Psoas muscle (tissue), 8 donors: ENCODE data around the gene GAB3. TPM values are rescaled to one million over a fixed set of nuclear protein-coding genes. Genes with fewer than 3 reads are reported as not detected.

Experiments used
- ATAC-seq, 4 donors: fragments of 200-7000 bp; cut with Tn5 transposase; one replicate each; pipeline ENCODE4 v1.9.1; 2020; ENCODE audit warnings: moderate library complexity in 3 of 4, mild to moderate bottlenecking in 2 of 4
- DNase-seq, 2 donors: peaks; one replicate each; pipeline ENCODE4 v3.0.0-alpha.2; 2020
- H3K27ac ChIP-seq: fragments of 200-600 bp; one replicate; pipeline ENCODE4 v1.8.0; 2022
- H3K27me3 ChIP-seq, 3 donors: fragments of 200-600 bp in 1 of 3; one replicate each; pipeline versions ENCODE4 v1.6.1 to v1.8.0; 2013 to 2022; ENCODE audit warnings: low read length in 2 of 3, mild to moderate bottlenecking in 2 of 3, moderate library complexity in 1 of 3; ENCODE audit not compliant: insufficient read depth in 3 of 3
- H3K36me3 ChIP-seq, 2 donors: fragments of 200-600 bp in 1 of 2; one replicate each; pipeline versions ENCODE4 v1.6.1 to v1.8.0; 2013 to 2022; ENCODE audit warnings: low read depth in 1 of 2, mild to moderate bottlenecking in 1 of 2, moderate library complexity in 1 of 2; ENCODE audit not compliant: insufficient read depth in 1 of 2
- H3K4me1 ChIP-seq: fragments of 200-600 bp; one replicate; pipeline ENCODE4 v1.8.0; 2022
- H3K4me3 ChIP-seq: fragments of 200-600 bp; one replicate; pipeline ENCODE4 v1.8.0; 2022; ENCODE audit warnings: mild to moderate bottlenecking
- H3K9me3 ChIP-seq: fragments of 200-600 bp; one replicate; pipeline ENCODE4 v1.8.0; 2022
- CTCF ChIP-seq: fragments of 200-600 bp; IDR thresholded peaks from one replicate; pipeline ENCODE4 v1.8.0; 2022; ENCODE audit warnings: antibody characterized with exemption
- WGBS, 3 donors: extraction: QIAGEN DNeasy Blood & Tissue Kit; methylation state at CpG; one replicate each; pipeline versions ENCODE4 v1.1.6 to v1.1.7; 2013; 5-methylcytosine and 5-hydroxymethylcytosine counted together
- intact Hi-C, 2 donors: fragments of 100-400 bp; cut with DNase I; formaldehyde crosslinking; loops; one replicate each; pipeline versions ENCODE4 v1.11.0 to v1.14.2; 2022
- polyA plus RNA-seq, 3 donors: library from polyadenylated mRNA; stranded (reverse); fragments of 200-250 nt; gene quantifications; one replicate each; pipeline ENCODE4 v1.2.3, GENCODE V29; 2013
- total RNA-seq, 4 donors: library from RNA; stranded (reverse); fragmentation: NEBNext Ultra II Directional in 2 of 4; extraction: Animal tissue kit (Norgen Biotek cat#: 25700) in 2 of 4; gene quantifications; one replicate each; pipeline versions ENCODE4 v1.2.1 to v1.2.4, GENCODE V29; 2021 to 2023
- donor health status: healthy with polysubstance abuse.
- donor health status: DM: no; HTN: no; CAD: no; lungs with moderate emphysema.
- donor health status: Bipolar disorder and iron deficiency.
- donor health status: healthy.
- donor health status: DM: yes; HTN: yes; CAD: no.
- donor health status: DM: no; HTN: no; CAD: no.
- donor health status: DM: no; HTN: no; CAD: no.
- donor health status: DM: yes; HTN: yes; CAD: no.

Gene GAB3
- total and polyA plus RNA-seq, 7 donors = 0.61 to 3.4 (median 1.4) TPM

GRCh38 chrX:154784149-154784995 is 33.5 kb upstream of the GAB3 start:
- Histone ChIP-seq H3K9me3 (no peaks in the 10 kb centered on the region), H3K27me3 (no peaks in the 10 kb centered on the region), H3K4me3 (no peak overlapping the region), H3K27ac (no peak overlapping the region), H3K4me1 (no peaks in the 10 kb centered on the region), H3K36me3 (peaks cover 0 to 5% of the 10 kb centered on the region in 2 donors)
- ATAC-seq = no peak
- intact Hi-C loops = no loop called here
- WGBS, 3 donors = 79 to 92% (median 90%) methylated on average over 13 of the region's 13 CpGs
- no peak for TF ChIP-seq CTCF
- no peak for DNase-seq

- intact Hi-C loops = no loop called here
- no peak overlapping the region for H3K27ac ChIP-seq
- peaks cover 0 to 32% of the 10 kb centered on the region in 2 donors for H3K36me3 ChIP-seq
- no peak overlapping the region for H3K4me3 ChIP-seq
- no peak for ATAC-seq
- H3K4me1 ChIP-seq = no peaks in the 10 kb centered on the region
- no peaks in the 10 kb centered on the region for H3K9me3 ChIP-seq
- DNase-seq = no peak
- 81 to 93% (median 84%) methylated on average over 8 to 9 of the region's 9 CpGs for WGBS, 3 donors
- H3K27me3 ChIP-seq = no peaks in the 10 kb centered on the region
- no peak for TF ChIP-seq CTCF
Measured at GRCh38 chrX:154780968-154781367, 30.1 kb upstream of the GAB3 start.

- 62 to 84% (median 79%) methylated on average over 4 of the region's 4 CpGs for WGBS, 3 donors
- Histone ChIP-seq H3K9me3 (no peaks in the 10 kb centered on the region), H3K36me3 (peaks cover 0 to 49% of the 10 kb centered on the region in 2 donors), H3K27ac (no peak overlapping the region), H3K4me3 (no peak overlapping the region), H3K27me3 (no peaks in the 10 kb centered on the region), H3K4me1 (no peaks in the 10 kb centered on the region)
- intact Hi-C loops = no loop called here
- TF ChIP-seq CTCF = no peak
- ATAC-seq = no peak
- no peak for DNase-seq
Measured at GRCh38 chrX:154779261-154779660, 28.4 kb upstream of the GAB3 start.

- Histone ChIP-seq H3K4me3 (no peak overlapping the region), H3K27ac (no peak overlapping the region), H3K27me3 (no peaks in the 10 kb centered on the region), H3K9me3 (peaks cover 3% of the 10 kb centered on the region), H3K36me3 (peaks cover 0 to 72% of the 10 kb centered on the region in 2 donors), H3K4me1 (no peaks in the 10 kb centered on the region)
- intact Hi-C loops = no loop called here
- 75 to 97% (median 97%) methylated on average over 2 of the region's 2 CpGs for WGBS, 3 donors
- no peak for TF ChIP-seq CTCF
- no peak for ATAC-seq
- no peak for DNase-seq
Measured at GRCh38 chrX:154776753-154777152, 25.9 kb upstream of the GAB3 start.
